Astrocyte (in vitro differentiated cells and primary cell): ENCODE data around the gene NAALADL2.

Experiments
- CTCF ChIP-seq: IDR thresholded peaks from 2 replicates; pipeline ENCODE4 v1.5.1; 2011; ENCODE audit warnings: low read depth, mild to moderate bottlenecking, inconsistent platforms, low read length, moderate library complexity; ENCODE audit not compliant: insufficient read depth
- EZH2 ChIP-seq: IDR thresholded peaks from 2 replicates; pipeline ENCODE4 v1.6.1; 2012; ENCODE audit warnings: mild to moderate bottlenecking, low read length, inconsistent platforms; ENCODE audit not compliant: insufficient read depth

- TF ChIP-seq CTCF: no peak
- no peak for TF ChIP-seq EZH2
Measured at GRCh38 chr3:175421902-175422301, 562.8 kb downstream of the NAALADL2 start.
